ENCODE data around the gene MRPL50. TPM values are rescaled to one million over a fixed set of nuclear protein-coding genes. Genes with fewer than 3 reads are reported as not detected.

The MRPL50 gene
- polyA plus RNA-seq, 2 of the 4 experiments (the other 2 are of a cell fraction) = 24.7 to 42.5 TPM

DNA sequence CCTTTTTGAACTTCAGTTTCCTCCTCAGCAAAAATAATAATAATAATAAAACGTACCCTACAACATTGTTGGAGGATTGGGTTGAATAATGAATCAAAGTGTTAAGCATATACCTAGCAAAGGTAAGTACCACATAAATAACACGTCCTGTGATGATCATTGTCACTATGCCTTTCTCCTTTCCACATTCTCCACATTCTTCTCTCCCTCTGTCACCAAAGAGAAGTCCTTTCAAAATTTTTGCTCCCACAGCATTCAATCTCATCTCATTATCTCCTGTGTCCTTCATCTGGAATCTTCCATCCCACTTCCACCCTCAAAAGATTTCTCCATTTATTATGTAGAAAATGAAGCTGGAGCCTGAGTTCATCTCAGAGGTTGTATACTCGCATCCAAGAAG lies 44.3 kb upstream of the MRPL50 start:
- TF ChIP-seq BHLHE40 (IDR thresholded peaks at IDR 0.05; ENCODE audit: low read depth, low read length) = no peak
- DNase-seq (ENCODE audit: low read depth in 1 of 2, low spot score in 1 of 2) = no peak
- POLR2A ChIA-PET = no interaction called here
- no peak for ATAC-seq
- Histone ChIP-seq H3K4me2 (no peak overlapping the region), H3K9me3 (peaks cover 7% of the 10 kb centered on the region; the same call in 1 of the 3 replicates), H3K4me3 (no peak overlapping the region), H3K27ac (no peak overlapping the region), H3K4me1 (0 out of 3 replicates have a peak, but pooled peaks cover 4% of the 10 kb centered on the region)
- FAIRE-seq = no peak
- CTCF ChIA-PET = interaction anchor here (1.5 to 2.2 kb wide), 2 partner anchors 11 to 16 kb away, joined by 3 to 7 read pairs; no protein-coding TSS in a partner anchor
- 41% methylated on average over 3 of the region's 3 CpGs for WGBS (ENCODE audit: missing lambda C conversion rate)

DNA sequence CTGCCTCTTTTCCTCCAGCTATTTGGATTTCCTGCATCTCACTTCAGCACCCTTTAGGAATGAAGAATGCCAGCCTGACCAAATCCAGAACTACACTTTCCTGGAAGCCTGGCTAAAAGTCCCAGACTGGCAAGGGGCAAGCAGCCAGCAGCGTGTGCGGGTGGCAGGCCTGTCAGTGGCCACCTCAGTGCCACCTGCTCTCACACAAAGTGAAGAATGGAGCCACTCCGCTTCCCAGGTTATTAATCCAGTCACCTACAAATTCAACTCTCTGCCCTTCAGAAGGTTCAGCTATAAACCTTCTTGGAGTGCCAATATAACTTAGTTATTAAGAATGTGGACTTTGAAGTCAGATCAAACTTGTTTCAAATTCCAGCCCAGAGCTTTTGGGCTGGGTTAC lies 43.9 kb upstream of the MRPL50 start:
- no peak overlapping the region for H3K27ac ChIP-seq
- ATAC-seq = no peak
- FAIRE-seq = no peak
- H3K4me3 ChIP-seq = no peak overlapping the region
- peaks cover 7% of the 10 kb centered on the region; the same call in 1 of the 3 replicates for H3K9me3 ChIP-seq
- no peak overlapping the region for H3K4me2 ChIP-seq
- POLR2A ChIA-PET = no interaction called here
- no peak for DNase-seq (ENCODE audit: low read depth in 1 of 2, low spot score in 1 of 2)
- CTCF ChIA-PET = interaction anchor here (1.5 to 2.2 kb wide), 2 partner anchors 11 to 16 kb away, joined by 3 to 7 read pairs; no protein-coding TSS in a partner anchor
- TF ChIP-seq, protein P1, sequence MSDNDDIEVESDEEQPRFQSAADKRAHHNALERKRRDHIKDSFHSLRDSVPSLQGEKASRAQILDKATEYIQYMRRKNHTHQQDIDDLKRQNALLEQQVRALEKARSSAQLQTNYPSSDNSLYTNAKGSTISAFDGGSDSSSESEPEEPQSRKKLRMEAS (IDR thresholded peaks at IDR 0.05) = no peak
- no peak for TF ChIP-seq HOXB5 (CRISPR knock-in tag; IDR thresholded peaks at IDR 0.05)
- TF ChIP-seq HEYL (CRISPR knock-in tag; IDR thresholded peaks at IDR 0.05) = no peak
- no peak for TF ChIP-seq RARB (CRISPR knock-in tag; IDR thresholded peaks at IDR 0.05)
- TF ChIP-seq POLR2AphosphoS2 (conservative IDR thresholded peaks at IDR 0.05; ENCODE audit: low read length) = no peak
- TF ChIP-seq RAD21 (conservative IDR thresholded peaks at IDR 0.05 in 1 of 2, IDR thresholded peaks at IDR 0.05 in 1 of 2) = no peak
- no peak for TF ChIP-seq CBX2 (IDR thresholded peaks at IDR 0.05; ENCODE audit: borderline replicate concordance, low read depth)
- TF ChIP-seq CEBPB (IDR thresholded peaks at IDR 0.05) = no peak
- no peak for TF ChIP-seq HDAC2 (IDR thresholded peaks at IDR 0.05)
- TF ChIP-seq RCOR1 (IDR thresholded peaks at IDR 0.05; ENCODE audit: low read depth, low read length) = no peak
- no peak for TF ChIP-seq HOXA7 (CRISPR knock-in tag; IDR thresholded peaks at IDR 0.05)
- TF ChIP-seq JUN (IDR thresholded peaks at IDR 0.05) = no peak
- no peak for TF ChIP-seq NR3C1 (IDR thresholded peaks at IDR 0.05)
- no peak for TF ChIP-seq CHD2 (IDR thresholded peaks at IDR 0.05; ENCODE audit: low read length, partially characterized antibody)
- no peak for TF ChIP-seq SREBF2 (IDR thresholded peaks at IDR 0.05)
- WGBS (ENCODE audit: missing lambda C conversion rate) = 65% methylated on average over 3 of the region's 3 CpGs
- 0 out of 3 replicates have a peak, but pooled peaks cover 4% of the 10 kb centered on the region for H3K4me1 ChIP-seq

DNA sequence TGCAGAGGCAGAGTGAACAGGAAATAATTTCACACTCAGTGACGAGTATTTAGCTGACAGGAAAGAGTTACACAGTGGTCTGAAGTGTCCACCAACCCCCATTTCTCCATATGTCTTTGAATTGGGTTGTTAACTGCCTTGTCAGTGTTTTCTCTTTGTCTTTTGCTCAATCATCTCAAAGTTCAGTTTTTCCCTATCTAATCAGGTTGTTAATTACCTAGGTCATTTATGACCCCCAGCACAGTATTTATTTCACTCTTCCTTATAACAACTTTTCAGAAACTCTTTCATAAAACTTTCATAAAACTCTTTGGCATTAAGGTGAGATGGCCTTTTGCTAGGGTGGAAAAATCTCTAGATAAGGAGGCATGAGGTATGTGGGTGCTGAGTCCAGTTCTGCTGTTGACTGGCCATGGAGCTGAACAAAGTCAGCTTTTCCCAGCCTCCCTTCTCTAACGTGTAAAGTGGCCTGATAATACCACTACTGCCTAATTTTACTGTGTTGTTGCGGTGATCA lies 42.4 kb upstream of the MRPL50 start:
- ChIA-PET POLR2A (no interaction called here), CTCF (no interaction called here)
- TF ChIP-seq MAZ (IDR thresholded peaks at IDR 0.05; ENCODE audit: borderline replicate concordance, low read depth, low read length) (no peak), ZSCAN20 (CRISPR knock-in tag; IDR thresholded peaks at IDR 0.05) (no peak), RARB (CRISPR knock-in tag; IDR thresholded peaks at IDR 0.05) (no peak), FOXS1 (CRISPR knock-in tag; IDR thresholded peaks at IDR 0.05) (no peak), HOXB5 (CRISPR knock-in tag; IDR thresholded peaks at IDR 0.05) (no peak), MYC (IDR thresholded peaks at IDR 0.05; ENCODE audit: borderline replicate concordance, low read length) (no peak), FOSB (CRISPR knock-in tag; IDR thresholded peaks at IDR 0.05) (no peak), SMC3 (IDR thresholded peaks at IDR 0.05) (no peak), CHD4 (IDR thresholded peaks at IDR 0.05; ENCODE audit: borderline replicate concordance) (no peak), HOXA7 (CRISPR knock-in tag; IDR thresholded peaks at IDR 0.05) (no peak), CEBPB (IDR thresholded peaks at IDR 0.05) (no peak), EHF (CRISPR knock-in tag; IDR thresholded peaks at IDR 0.05) (no peak)
- TF ChIP-seq, protein P2, sequence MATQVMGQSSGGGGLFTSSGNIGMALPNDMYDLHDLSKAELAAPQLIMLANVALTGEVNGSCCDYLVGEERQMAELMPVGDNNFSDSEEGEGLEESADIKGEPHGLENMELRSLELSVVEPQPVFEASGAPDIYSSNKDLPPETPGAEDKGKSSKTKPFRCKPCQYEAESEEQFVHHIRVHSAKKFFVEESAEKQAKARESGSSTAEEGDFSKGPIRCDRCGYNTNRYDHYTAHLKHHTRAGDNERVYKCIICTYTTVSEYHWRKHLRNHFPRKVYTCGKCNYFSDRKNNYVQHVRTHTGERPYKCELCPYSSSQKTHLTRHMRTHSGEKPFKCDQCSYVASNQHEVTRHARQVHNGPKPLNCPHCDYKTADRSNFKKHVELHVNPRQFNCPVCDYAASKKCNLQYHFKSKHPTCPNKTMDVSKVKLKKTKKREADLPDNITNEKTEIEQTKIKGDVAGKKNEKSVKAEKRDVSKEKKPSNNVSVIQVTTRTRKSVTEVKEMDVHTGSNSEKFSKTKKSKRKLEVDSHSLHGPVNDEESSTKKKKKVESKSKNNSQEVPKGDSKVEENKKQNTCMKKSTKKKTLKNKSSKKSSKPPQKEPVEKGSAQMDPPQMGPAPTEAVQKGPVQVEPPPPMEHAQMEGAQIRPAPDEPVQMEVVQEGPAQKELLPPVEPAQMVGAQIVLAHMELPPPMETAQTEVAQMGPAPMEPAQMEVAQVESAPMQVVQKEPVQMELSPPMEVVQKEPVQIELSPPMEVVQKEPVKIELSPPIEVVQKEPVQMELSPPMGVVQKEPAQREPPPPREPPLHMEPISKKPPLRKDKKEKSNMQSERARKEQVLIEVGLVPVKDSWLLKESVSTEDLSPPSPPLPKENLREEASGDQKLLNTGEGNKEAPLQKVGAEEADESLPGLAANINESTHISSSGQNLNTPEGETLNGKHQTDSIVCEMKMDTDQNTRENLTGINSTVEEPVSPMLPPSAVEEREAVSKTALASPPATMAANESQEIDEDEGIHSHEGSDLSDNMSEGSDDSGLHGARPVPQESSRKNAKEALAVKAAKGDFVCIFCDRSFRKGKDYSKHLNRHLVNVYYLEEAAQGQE (IDR thresholded peaks at IDR 0.05) = no peak
- TF ChIP-seq, protein P3, sequence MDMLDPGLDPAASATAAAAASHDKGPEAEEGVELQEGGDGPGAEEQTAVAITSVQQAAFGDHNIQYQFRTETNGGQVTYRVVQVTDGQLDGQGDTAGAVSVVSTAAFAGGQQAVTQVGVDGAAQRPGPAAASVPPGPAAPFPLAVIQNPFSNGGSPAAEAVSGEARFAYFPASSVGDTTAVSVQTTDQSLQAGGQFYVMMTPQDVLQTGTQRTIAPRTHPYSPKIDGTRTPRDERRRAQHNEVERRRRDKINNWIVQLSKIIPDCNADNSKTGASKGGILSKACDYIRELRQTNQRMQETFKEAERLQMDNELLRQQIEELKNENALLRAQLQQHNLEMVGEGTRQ (IDR thresholded peaks at IDR 0.05) = no peak
- Histone ChIP-seq H3K9me3 (no peaks in the 10 kb centered on the region), H3K4me3 (no peak overlapping the region), H3K4me2 (no peak overlapping the region), H3K27ac (no peak overlapping the region), H3K4me1 (0 out of 3 replicates have a peak, but pooled peaks cover 2% of the 10 kb centered on the region)
- no peak for DNase-seq (ENCODE audit: low read depth in 1 of 2, low spot score in 1 of 2)
- WGBS (ENCODE audit: missing lambda C conversion rate) = 52% methylated on average over 3 of the region's 3 CpGs
- no peak for ATAC-seq
- FAIRE-seq = no peak

Data from A549 (cell line).